GM12801 (cell line): ENCODE data around the gene RSBN1.

Source experiments
- CTCF ChIP-seq: IDR thresholded peaks from one replicate; pipeline ENCODE4 v1.5.1; 2011; ENCODE audit warnings: control low read depth; ENCODE audit not compliant: insufficient read length; ENCODE audit errors: extremely low read depth

RSBN1 gene

GRCh38 chr1:113856401-113856790, 44.1 kb upstream of the RSBN1 start:
- TF ChIP-seq CTCF, result no peak

GRCh38 chr1:113855630-113856400, 43.5 kb upstream of the RSBN1 start:
- TF ChIP-seq CTCF, result no peak

- no peak for TF ChIP-seq CTCF
Observed at GRCh38 chr1:113854234-113854633, 42.0 kb upstream of the RSBN1 start.

GRCh38 chr1:113850127-113850796, 38.0 kb upstream of the RSBN1 start:
- TF ChIP-seq CTCF, result no peak

GRCh38 chr1:113849072-113849471, 36.8 kb upstream of the RSBN1 start:
- no peak for TF ChIP-seq CTCF

- TF ChIP-seq CTCF, result no peak
Observed at GRCh38 chr1:113846391-113847035, 34.2 kb upstream of the RSBN1 start.

GRCh38 chr1:113836534-113836933, 24.3 kb upstream of the RSBN1 start:
- no peak for TF ChIP-seq CTCF
